ENCODE data around the gene CXCR6.

DNA sequence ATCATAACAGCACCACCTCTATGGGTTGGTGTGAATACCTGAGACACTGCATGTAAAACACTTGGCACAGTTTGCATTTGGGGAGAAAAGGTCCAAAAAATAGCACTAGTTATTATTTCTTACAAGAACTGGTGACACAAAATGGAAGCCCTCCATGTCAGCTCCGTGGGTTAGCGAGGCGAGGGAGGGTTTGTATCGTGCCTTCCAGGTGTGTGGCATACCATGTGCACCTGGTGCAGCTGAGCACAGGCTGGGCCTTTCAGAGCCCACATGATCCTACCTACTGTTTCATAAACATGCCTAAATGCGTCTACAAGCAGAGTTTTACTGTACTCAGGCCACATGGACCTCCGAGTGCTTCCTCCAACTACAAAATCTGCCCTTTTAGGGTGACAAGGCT, 5.6 kb downstream of the CXCR6 start:
- TF ChIP-seq, protein P1, sequence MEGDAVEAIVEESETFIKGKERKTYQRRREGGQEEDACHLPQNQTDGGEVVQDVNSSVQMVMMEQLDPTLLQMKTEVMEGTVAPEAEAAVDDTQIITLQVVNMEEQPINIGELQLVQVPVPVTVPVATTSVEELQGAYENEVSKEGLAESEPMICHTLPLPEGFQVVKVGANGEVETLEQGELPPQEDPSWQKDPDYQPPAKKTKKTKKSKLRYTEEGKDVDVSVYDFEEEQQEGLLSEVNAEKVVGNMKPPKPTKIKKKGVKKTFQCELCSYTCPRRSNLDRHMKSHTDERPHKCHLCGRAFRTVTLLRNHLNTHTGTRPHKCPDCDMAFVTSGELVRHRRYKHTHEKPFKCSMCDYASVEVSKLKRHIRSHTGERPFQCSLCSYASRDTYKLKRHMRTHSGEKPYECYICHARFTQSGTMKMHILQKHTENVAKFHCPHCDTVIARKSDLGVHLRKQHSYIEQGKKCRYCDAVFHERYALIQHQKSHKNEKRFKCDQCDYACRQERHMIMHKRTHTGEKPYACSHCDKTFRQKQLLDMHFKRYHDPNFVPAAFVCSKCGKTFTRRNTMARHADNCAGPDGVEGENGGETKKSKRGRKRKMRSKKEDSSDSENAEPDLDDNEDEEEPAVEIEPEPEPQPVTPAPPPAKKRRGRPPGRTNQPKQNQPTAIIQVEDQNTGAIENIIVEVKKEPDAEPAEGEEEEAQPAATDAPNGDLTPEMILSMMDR (CRISPR knock-in tag; IDR thresholded peaks at IDR 0.05): no peak
- TF ChIP-seq, protein P2, sequence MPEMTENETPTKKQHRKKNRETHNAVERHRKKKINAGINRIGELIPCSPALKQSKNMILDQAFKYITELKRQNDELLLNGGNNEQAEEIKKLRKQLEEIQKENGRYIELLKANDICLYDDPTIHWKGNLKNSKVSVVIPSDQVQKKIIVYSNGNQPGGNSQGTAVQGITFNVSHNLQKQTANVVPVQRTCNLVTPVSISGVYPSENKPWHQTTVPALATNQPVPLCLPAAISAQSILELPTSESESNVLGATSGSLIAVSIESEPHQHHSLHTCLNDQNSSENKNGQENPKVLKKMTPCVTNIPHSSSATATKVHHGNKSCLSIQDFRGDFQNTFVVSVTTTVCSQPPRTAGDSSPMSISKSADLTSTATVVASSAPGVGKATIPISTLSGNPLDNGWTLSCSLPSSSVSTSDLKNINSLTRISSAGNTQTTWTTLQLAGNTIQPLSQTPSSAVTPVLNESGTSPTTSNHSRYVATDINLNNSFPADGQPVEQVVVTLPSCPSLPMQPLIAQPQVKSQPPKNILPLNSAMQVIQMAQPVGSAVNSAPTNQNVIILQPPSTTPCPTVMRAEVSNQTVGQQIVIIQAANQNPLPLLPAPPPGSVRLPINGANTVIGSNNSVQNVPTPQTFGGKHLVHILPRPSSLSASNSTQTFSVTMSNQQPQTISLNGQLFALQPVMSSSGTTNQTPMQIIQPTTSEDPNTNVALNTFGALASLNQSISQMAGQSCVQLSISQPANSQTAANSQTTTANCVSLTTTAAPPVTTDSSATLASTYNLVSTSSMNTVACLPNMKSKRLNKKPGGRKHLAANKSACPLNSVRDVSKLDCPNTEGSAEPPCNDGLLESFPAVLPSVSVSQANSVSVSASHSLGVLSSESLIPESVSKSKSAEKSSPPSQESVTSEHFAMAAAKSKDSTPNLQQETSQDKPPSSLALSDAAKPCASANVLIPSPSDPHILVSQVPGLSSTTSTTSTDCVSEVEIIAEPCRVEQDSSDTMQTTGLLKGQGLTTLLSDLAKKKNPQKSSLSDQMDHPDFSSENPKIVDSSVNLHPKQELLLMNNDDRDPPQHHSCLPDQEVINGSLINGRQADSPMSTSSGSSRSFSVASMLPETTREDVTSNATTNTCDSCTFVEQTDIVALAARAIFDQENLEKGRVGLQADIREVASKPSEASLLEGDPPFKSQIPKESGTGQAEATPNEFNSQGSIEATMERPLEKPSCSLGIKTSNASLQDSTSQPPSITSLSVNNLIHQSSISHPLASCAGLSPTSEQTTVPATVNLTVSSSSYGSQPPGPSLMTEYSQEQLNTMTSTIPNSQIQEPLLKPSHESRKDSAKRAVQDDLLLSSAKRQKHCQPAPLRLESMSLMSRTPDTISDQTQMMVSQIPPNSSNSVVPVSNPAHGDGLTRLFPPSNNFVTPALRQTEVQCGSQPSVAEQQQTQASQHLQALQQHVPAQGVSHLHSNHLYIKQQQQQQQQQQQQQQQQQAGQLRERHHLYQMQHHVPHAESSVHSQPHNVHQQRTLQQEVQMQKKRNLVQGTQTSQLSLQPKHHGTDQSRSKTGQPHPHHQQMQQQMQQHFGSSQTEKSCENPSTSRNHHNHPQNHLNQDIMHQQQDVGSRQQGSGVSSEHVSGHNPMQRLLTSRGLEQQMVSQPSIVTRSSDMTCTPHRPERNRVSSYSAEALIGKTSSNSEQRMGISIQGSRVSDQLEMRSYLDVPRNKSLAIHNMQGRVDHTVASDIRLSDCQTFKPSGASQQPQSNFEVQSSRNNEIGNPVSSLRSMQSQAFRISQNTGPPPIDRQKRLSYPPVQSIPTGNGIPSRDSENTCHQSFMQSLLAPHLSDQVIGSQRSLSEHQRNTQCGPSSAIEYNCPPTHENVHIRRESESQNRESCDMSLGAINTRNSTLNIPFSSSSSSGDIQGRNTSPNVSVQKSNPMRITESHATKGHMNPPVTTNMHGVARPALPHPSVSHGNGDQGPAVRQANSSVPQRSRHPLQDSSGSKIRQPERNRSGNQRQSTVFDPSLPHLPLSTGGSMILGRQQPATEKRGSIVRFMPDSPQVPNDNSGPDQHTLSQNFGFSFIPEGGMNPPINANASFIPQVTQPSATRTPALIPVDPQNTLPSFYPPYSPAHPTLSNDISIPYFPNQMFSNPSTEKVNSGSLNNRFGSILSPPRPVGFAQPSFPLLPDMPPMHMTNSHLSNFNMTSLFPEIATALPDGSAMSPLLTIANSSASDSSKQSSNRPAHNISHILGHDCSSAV (CRISPR knock-in tag; IDR thresholded peaks at IDR 0.05; ENCODE audit: borderline replicate concordance): no peak
- TF ChIP-seq MED13 (CRISPR knock-in tag; IDR thresholded peaks at IDR 0.05) (no peak), ZNF335 (CRISPR knock-in tag; IDR thresholded peaks at IDR 0.05) (no peak), YY1 (IDR thresholded peaks at IDR 0.05; ENCODE audit: insufficient read depth, insufficient replicate concordance, low read depth, low read length) (no peak), PHF8 (CRISPR knock-in tag; IDR thresholded peaks at IDR 0.05) (no peak)
- TF ChIP-seq, protein P3, sequence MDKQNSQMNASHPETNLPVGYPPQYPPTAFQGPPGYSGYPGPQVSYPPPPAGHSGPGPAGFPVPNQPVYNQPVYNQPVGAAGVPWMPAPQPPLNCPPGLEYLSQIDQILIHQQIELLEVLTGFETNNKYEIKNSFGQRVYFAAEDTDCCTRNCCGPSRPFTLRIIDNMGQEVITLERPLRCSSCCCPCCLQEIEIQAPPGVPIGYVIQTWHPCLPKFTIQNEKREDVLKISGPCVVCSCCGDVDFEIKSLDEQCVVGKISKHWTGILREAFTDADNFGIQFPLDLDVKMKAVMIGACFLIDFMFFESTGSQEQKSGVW (CRISPR knock-in tag; IDR thresholded peaks at IDR 0.05; ENCODE audit: borderline replicate concordance): no peak
- TF ChIP-seq, protein P4, sequence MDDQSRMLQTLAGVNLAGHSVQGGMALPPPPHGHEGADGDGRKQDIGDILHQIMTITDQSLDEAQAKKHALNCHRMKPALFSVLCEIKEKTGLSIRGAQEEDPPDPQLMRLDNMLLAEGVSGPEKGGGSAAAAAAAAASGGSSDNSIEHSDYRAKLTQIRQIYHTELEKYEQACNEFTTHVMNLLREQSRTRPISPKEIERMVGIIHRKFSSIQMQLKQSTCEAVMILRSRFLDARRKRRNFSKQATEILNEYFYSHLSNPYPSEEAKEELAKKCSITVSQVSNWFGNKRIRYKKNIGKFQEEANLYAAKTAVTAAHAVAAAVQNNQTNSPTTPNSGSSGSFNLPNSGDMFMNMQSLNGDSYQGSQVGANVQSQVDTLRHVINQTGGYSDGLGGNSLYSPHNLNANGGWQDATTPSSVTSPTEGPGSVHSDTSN (CRISPR knock-in tag; IDR thresholded peaks at IDR 0.05; ENCODE audit: borderline replicate concordance): no peak
